Measurements from ENCODE around the gene C11orf97. TPM values are rescaled to one million over a fixed set of nuclear protein-coding genes. Genes with fewer than 3 reads are reported as not detected.

Gene C11orf97
- total RNA-seq, 2 donors from 2014 or later = not detected

- no peak overlapping the region for H3K27ac Mint-ChIP-seq
- H3K36me3 ChIP-seq (ENCODE audit: control insufficient read depth, insufficient read depth, low read length) = no peaks in the 10 kb centered on the region
- TF ChIP-seq CTCF (conservative IDR thresholded peaks at IDR 0.05) = no peak
- peaks cover 22% of the 10 kb centered on the region for H3K27me3 ChIP-seq (ENCODE audit: control insufficient read depth, insufficient read depth, low read length, poor library complexity, severe bottlenecking)
- no peaks in the 10 kb centered on the region for H3K9me3 Mint-ChIP-seq
- no peaks in the 10 kb centered on the region for H3K4me1 ChIP-seq (ENCODE audit: control insufficient read depth, insufficient read depth, low read length)
- H3K4me3 Mint-ChIP-seq = no peak overlapping the region
- 84 to 93% methylated on average over 2 to 4 of the region's 4 CpGs for WGBS, 2 experiments (ENCODE audit: insufficient coverage in 1 of 2, insufficient read length in 1 of 2)
- no peak for DNase-seq
- no peak overlapping the region for H3K9ac ChIP-seq (ENCODE audit: extremely low read depth, low read length, poor library complexity, severe bottlenecking)
- H3K9me3 ChIP-seq (ENCODE audit: control insufficient read depth, low read length) = no peaks in the 10 kb centered on the region
- no peak overlapping the region for H3K4me3 ChIP-seq (ENCODE audit: low read length)
- no peak overlapping the region for H3K27ac ChIP-seq (ENCODE audit: low read depth, low read length)
- H3K27me3 Mint-ChIP-seq (ENCODE audit: insufficient read depth) = peaks cover 37% of the 10 kb centered on the region
- H3K36me3 Mint-ChIP-seq (ENCODE audit: low read depth) = no peaks in the 10 kb centered on the region
- no peaks in the 10 kb centered on the region for H3K4me1 Mint-ChIP-seq
These were observed 6.0 kb downstream of the C11orf97 start for GRCh38 chr11:94518300-94518699.

DNA sequence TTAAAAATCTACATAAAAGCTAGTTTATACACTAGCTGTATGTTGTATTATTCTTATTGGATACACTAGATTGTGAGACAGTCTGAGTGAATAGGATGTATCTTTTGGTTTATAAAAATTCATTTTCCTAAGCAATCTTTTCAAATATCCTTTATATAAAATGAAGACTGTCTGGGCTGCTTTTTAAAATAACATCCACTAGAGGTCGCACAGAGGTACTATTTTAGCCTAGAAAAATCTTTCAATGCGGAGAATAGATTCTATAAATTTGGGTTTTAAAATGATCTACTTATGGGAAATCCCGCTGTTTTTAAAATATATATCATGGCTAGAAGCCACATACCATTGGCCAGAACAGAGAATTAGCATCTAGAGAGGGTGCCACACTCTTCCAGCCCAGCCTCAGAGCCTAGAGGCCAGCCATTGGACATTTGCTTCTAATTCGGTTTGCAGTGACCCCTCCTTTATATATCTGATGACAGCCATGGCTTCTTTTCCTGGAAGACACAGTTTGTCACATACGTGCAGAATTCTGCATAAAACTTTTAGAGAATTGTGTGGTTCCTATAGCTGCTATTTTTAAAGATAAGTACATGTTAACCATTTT, 7.3 kb downstream of the C11orf97 start:
- peaks cover 25% of the 10 kb centered on the region for H3K27me3 Mint-ChIP-seq (ENCODE audit: insufficient read depth)
- TF ChIP-seq CTCF (conservative IDR thresholded peaks at IDR 0.05) = peak; percentile 84
- Histone ChIP-seq H3K9ac (ENCODE audit: extremely low read depth, low read length, poor library complexity, severe bottlenecking) (no peak overlapping the region), H3K27ac (ENCODE audit: low read depth, low read length) (no peak overlapping the region), H3K27me3 (ENCODE audit: control insufficient read depth, insufficient read depth, low read length, poor library complexity, severe bottlenecking) (peaks cover 19% of the 10 kb centered on the region), H3K36me3 (ENCODE audit: control insufficient read depth, insufficient read depth, low read length) (no peaks in the 10 kb centered on the region), H3K9me3 (ENCODE audit: control insufficient read depth, low read length) (no peaks in the 10 kb centered on the region), H3K4me1 (ENCODE audit: control insufficient read depth, insufficient read depth, low read length) (no peaks in the 10 kb centered on the region), H3K4me3 (ENCODE audit: low read length) (no peak overlapping the region)
- no peaks in the 10 kb centered on the region for H3K4me1 Mint-ChIP-seq
- H3K9me3 Mint-ChIP-seq = no peaks in the 10 kb centered on the region
- no peak for DNase-seq
- H3K4me3 Mint-ChIP-seq = no peak overlapping the region
- H3K36me3 Mint-ChIP-seq (ENCODE audit: low read depth) = no peaks in the 10 kb centered on the region
- no peak overlapping the region for H3K27ac Mint-ChIP-seq
- 19 to 51% methylated on average over 2 to 5 of the region's 5 CpGs for WGBS, 2 experiments (ENCODE audit: insufficient coverage in 1 of 2, insufficient read length in 1 of 2)

- 60 to 75% methylated on average over 5 of the region's 5 CpGs for WGBS, 2 experiments (ENCODE audit: insufficient coverage in 1 of 2, insufficient read length in 1 of 2)
- Histone ChIP-seq H3K36me3 (ENCODE audit: control insufficient read depth, insufficient read depth, low read length) (no peaks in the 10 kb centered on the region), H3K4me1 (ENCODE audit: control insufficient read depth, insufficient read depth, low read length) (no peaks in the 10 kb centered on the region), H3K9me3 (ENCODE audit: control insufficient read depth, low read length) (no peaks in the 10 kb centered on the region), H3K27me3 (ENCODE audit: control insufficient read depth, insufficient read depth, low read length, poor library complexity, severe bottlenecking) (peaks cover 11% of the 10 kb centered on the region), H3K4me3 (ENCODE audit: low read length) (no peak overlapping the region), H3K9ac (ENCODE audit: extremely low read depth, low read length, poor library complexity, severe bottlenecking) (no peak overlapping the region), H3K27ac (ENCODE audit: low read depth, low read length) (no peak overlapping the region)
- no peak overlapping the region for H3K27ac Mint-ChIP-seq
- no peaks in the 10 kb centered on the region for H3K4me1 Mint-ChIP-seq
- H3K27me3 Mint-ChIP-seq (ENCODE audit: insufficient read depth) = peaks cover 15% of the 10 kb centered on the region
- DNase-seq = no peak
- H3K36me3 Mint-ChIP-seq (ENCODE audit: low read depth) = no peaks in the 10 kb centered on the region
- no peak overlapping the region for H3K4me3 Mint-ChIP-seq
- TF ChIP-seq CTCF (conservative IDR thresholded peaks at IDR 0.05) = peak; percentile 80
- H3K9me3 Mint-ChIP-seq = no peaks in the 10 kb centered on the region
These were observed 9.4 kb downstream of the C11orf97 start for GRCh38 chr11:94521684-94522083.

All from endodermal cell (in vitro differentiated cells).